PC-3 (cell line): Measurements from ENCODE around the gene PLCXD1.

Experiments used
- EZH2 ChIP-seq: fragments of 300-600 bp; sonication (generic); IDR thresholded peaks from one replicate; pipeline ENCODE4 v1.6.1; 2017; ENCODE audit warnings: antibody characterized with exemption, mild to moderate bottlenecking, low read length; ENCODE audit not compliant: unreplicated experiment
- TF ChIP-seq, protein P1 (sequence below): fragments of 300-600 bp; sonication (generic); conservative IDR thresholded peaks from 2 replicates; pipeline ENCODE4 v1.5.1; 2017; ENCODE audit warnings: antibody characterized with exemption, low read depth, mild to moderate bottlenecking, low read length

- TF ChIP-seq, protein P1, sequence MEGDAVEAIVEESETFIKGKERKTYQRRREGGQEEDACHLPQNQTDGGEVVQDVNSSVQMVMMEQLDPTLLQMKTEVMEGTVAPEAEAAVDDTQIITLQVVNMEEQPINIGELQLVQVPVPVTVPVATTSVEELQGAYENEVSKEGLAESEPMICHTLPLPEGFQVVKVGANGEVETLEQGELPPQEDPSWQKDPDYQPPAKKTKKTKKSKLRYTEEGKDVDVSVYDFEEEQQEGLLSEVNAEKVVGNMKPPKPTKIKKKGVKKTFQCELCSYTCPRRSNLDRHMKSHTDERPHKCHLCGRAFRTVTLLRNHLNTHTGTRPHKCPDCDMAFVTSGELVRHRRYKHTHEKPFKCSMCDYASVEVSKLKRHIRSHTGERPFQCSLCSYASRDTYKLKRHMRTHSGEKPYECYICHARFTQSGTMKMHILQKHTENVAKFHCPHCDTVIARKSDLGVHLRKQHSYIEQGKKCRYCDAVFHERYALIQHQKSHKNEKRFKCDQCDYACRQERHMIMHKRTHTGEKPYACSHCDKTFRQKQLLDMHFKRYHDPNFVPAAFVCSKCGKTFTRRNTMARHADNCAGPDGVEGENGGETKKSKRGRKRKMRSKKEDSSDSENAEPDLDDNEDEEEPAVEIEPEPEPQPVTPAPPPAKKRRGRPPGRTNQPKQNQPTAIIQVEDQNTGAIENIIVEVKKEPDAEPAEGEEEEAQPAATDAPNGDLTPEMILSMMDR: no peak
- TF ChIP-seq EZH2: no peak
These were observed 68.0 kb downstream of the PLCXD1 start for GRCh38 chrX:349196-349595.
